GM06990 (cell line): ENCODE results near the gene TMIGD1.
A peak's percentile ranks its signal among the peaks of the same experiment; 100 is the strongest.

Source experiments
- DNase-seq: peaks from one replicate; pipeline ENCODE4 v3.0.0-alpha.2; 2011; ENCODE audit not compliant: insufficient read length; ENCODE audit errors: extremely low read depth
- H3K27me3 ChIP-seq: replicated peaks from 2 replicates; pipeline ENCODE4 v1.6.0; 2011; ENCODE audit warnings: low read length; ENCODE audit not compliant: control insufficient read depth, insufficient read depth
- H3K36me3 ChIP-seq: 2 replicates; pipeline ENCODE4 v1.5.1; 2011; ENCODE audit warnings: low read length; ENCODE audit not compliant: control insufficient read depth, insufficient read depth
- H3K4me3 ChIP-seq: replicated peaks from 2 replicates; pipeline ENCODE4 v1.5.1; 2011; ENCODE audit warnings: low read depth, mild to moderate bottlenecking, control low read depth, low read length
- CTCF ChIP-seq: IDR thresholded peaks from 2 replicates; pipeline ENCODE4 v1.5.1; 2011; ENCODE audit warnings: low read length, control low read depth, mild to moderate bottlenecking, inconsistent platforms; ENCODE audit not compliant: insufficient read depth, poor library complexity, severe bottlenecking

The TMIGD1 gene

DNA sequence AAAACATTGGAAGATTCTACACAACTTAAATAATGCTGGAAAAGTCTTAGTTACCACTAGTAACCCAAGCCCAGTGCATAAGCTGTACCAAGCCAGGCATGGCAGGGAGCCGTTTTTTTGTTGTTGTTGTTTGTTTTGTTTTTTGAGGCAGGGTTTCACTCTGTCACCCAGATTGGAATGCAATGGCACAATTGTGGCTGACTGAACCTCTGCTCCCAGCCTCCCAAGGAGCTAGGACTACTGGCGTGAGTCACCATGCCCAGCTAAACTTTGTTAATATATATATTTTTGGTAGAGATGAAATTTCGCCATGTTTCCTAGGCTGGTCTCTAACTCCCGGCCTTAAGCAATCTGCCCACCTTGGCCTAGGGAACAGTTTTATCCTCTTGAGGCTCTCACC, 564 bp upstream of the TMIGD1 start:
- TF ChIP-seq CTCF = no peak
- DNase-seq = no peak
- Histone ChIP-seq H3K4me3 (no peak overlapping the region), H3K27me3 (no peaks in the 10 kb centered on the region), H3K36me3 (no peaks in the 10 kb centered on the region)

DNA sequence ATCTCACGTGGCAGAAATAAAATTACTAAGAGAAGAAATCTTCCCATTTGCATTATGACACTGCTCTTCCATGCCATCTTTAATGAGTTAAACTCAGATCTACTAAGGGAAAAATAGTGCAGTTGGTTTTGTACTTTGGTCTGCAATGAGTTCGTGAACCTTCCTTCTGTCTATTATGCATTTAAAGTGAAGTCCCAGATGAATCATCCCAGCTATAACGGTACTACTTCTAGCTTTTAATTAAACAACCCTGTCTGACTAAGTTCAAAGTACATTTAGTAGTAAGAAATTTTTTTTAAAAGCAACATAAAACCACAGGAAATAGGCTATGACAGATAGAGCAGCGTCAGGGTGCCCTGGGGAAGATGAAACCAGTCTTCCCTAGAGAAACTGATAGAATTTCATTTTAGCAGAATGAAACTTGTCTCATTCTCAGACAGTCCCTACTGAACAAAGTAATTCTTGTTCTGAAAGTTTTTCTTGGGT, 1.8 kb downstream of the TMIGD1 start:
- Histone ChIP-seq H3K27me3 (no peaks in the 10 kb centered on the region), H3K4me3 (no peak overlapping the region)

GRCh38 chr17:30326809-30327208, 7.0 kb downstream of the TMIGD1 start:
- Histone ChIP-seq H3K36me3 (no peaks in the 10 kb centered on the region), H3K27me3 (no peaks in the 10 kb centered on the region), H3K4me3 (no peak overlapping the region)
- DNase-seq = no peak
- no peak for TF ChIP-seq CTCF

More for the DNA sequence above, 1.8 kb downstream of the TMIGD1 start:
- no peak for TF ChIP-seq CTCF
- DNase-seq = peak; percentile 63
- H3K36me3 ChIP-seq = no peaks in the 10 kb centered on the region

GRCh38 chr17:30324723-30325122, 9.1 kb downstream of the TMIGD1 start:
- Histone ChIP-seq H3K4me3 (no peak overlapping the region), H3K36me3 (no peaks in the 10 kb centered on the region), H3K27me3 (no peaks in the 10 kb centered on the region)
- TF ChIP-seq CTCF = no peak
- DNase-seq = no peak

GRCh38 chr17:30323895-30324319, 9.9 kb downstream of the TMIGD1 start:
- Histone ChIP-seq H3K27me3 (0 out of 2 replicates have a peak, but pooled peaks cover 1% of the 10 kb centered on the region), H3K4me3 (no peak overlapping the region), H3K36me3 (no peaks in the 10 kb centered on the region)
- TF ChIP-seq CTCF = no peak
- DNase-seq = no peak
